AG09309 (cell line): ENCODE measurements around the gene MCF2L2.

ENCODE experiments used
- DNase-seq: peaks from one replicate; pipeline ENCODE4 v3.0.0-alpha.2; 2010; ENCODE audit warnings: low read depth
- H3K4me3 ChIP-seq: 2 replicates; pipeline ENCODE4 v1.5.1; 2011; ENCODE audit warnings: mild to moderate bottlenecking, low read depth, low read length, moderate library complexity; ENCODE audit not compliant: control insufficient read depth
- CTCF ChIP-seq: IDR thresholded peaks from 2 replicates; pipeline ENCODE4 v1.5.1; 2011; ENCODE audit warnings: mild to moderate bottlenecking, low read depth, low read length, inconsistent platforms; ENCODE audit not compliant: insufficient read depth, control insufficient read depth; ENCODE audit errors: missing control alignments

Gene MCF2L2

GRCh38 chr3:183156266-183156665, 272.2 kb downstream of the MCF2L2 start:
- no peak overlapping the region for H3K4me3 ChIP-seq
- TF ChIP-seq CTCF: no peak
- no peak for DNase-seq

GRCh38 chr3:183155499-183155898, 272.9 kb downstream of the MCF2L2 start:
- no peak overlapping the region for H3K4me3 ChIP-seq
- no peak for TF ChIP-seq CTCF
- no peak for DNase-seq

GRCh38 chr3:183153210-183153950, 275.0 kb downstream of the MCF2L2 start:
- H3K4me3 ChIP-seq: no peak overlapping the region
- no peak for TF ChIP-seq CTCF
- DNase-seq: no peak

GRCh38 chr3:183151821-183152351, 276.5 kb downstream of the MCF2L2 start:
- no peak for TF ChIP-seq CTCF
- H3K4me3 ChIP-seq: no peak overlapping the region
- DNase-seq: no peak

GRCh38 chr3:183151086-183151485, 277.3 kb downstream of the MCF2L2 start:
- no peak for TF ChIP-seq CTCF
- H3K4me3 ChIP-seq: no peak overlapping the region
- no peak for DNase-seq

- DNase-seq: no peak
- no peak overlapping the region for H3K4me3 ChIP-seq
- no peak for TF ChIP-seq CTCF
Measured at GRCh38 chr3:183149915-183150750, 278.3 kb downstream of the MCF2L2 start.
